Activated CD8-positive, alpha-beta memory T cell treated with anti-CD3 and anti-CD28 coated beads for 24 hours (primary cell): Measurements from ENCODE around the gene SLC9A9.

Experiments used
- DNase-seq: peaks from one replicate; pipeline ENCODE4 v3.0.0-alpha.2; 2020

Gene SLC9A9

GRCh38 chr3:143228405-143228804 is 619.9 kb downstream of the SLC9A9 start:
- DNase-seq, result no peak

GRCh38 chr3:143226678-143227291 is 621.5 kb downstream of the SLC9A9 start:
- DNase-seq, result no peak

GRCh38 chr3:143224716-143225115 is 623.6 kb downstream of the SLC9A9 start:
- DNase-seq, result no peak

GRCh38 chr3:143222981-143223380 is 625.3 kb downstream of the SLC9A9 start:
- no peak for DNase-seq

- DNase-seq, result no peak
Measured at GRCh38 chr3:143222505-143222904, 625.8 kb downstream of the SLC9A9 start.

GRCh38 chr3:143221446-143221845 is 626.8 kb downstream of the SLC9A9 start:
- DNase-seq, result no peak

GRCh38 chr3:143220741-143221140 is 627.5 kb downstream of the SLC9A9 start:
- DNase-seq, result no peak

- DNase-seq, result no peak
Measured at GRCh38 chr3:143218166-143218835, 630.0 kb downstream of the SLC9A9 start.

GRCh38 chr3:143217283-143217682 is 631.0 kb downstream of the SLC9A9 start:
- no peak for DNase-seq

GRCh38 chr3:143216709-143217182 is 631.5 kb downstream of the SLC9A9 start:
- no peak for DNase-seq
